Kidney capillary endothelial cell (primary cell): Measurements from ENCODE around the gene POLL.
"Not testable (repeated sequence)": the region's sequence is repeated elsewhere in the genome, so short reads cannot be mapped to it uniquely, and the experiment has no call there.

Source experiments
- DNase-seq: peaks from one replicate; pipeline ENCODE4 v3.0.0-alpha.2; 2018; ENCODE audit warnings: low spot score

POLL gene

GRCh38 chr10:101611096-101611905, 23.2 kb upstream of the POLL start:
- no peak for DNase-seq

DNA sequence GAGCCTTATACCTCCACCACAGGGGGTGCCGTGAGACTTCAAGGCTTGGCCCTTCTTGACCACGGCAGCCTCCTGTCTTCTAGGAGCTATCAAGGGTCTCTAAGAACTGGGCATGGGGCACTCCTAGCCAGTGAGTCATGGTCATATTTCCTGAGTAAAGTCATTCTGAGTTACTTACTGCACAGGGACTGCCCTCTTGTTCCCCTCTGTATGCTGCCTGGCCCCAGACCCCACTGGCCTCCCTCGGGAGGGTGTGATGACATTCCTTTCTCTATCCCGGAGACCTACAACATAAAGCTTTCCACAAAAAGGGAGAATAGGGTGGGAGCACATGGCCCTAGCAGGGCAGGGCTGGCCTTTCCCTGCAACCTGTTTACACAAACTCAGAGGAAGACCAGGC, 21.4 kb upstream of the POLL start:
- peak; percentile 20 for DNase-seq

GRCh38 chr10:101607124-101607523, 19.1 kb upstream of the POLL start:
- DNase-seq, result no peak

GRCh38 chr10:101602761-101603398, 14.8 kb upstream of the POLL start:
- DNase-seq, result peak; percentile 71

DNA sequence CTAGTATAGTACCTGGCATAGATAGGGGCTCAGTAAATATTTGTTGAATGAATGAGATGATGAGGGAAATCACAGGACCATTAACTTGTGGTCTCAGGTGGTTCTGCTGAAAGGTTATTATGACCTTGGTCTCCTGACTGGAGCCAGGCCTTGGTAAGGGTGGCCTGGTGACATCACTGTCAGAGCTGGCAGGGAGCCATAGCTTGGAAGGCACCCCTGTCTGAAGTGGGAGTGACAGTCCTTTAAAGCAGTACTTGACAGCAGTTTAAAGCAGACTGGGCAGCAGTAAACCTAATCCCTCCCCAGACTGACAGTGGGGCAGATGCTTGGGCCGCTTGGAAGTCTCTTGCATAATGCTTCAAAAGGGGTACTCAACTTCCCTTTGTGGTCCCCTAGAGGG, 13.5 kb upstream of the POLL start:
- no peak for DNase-seq

DNA sequence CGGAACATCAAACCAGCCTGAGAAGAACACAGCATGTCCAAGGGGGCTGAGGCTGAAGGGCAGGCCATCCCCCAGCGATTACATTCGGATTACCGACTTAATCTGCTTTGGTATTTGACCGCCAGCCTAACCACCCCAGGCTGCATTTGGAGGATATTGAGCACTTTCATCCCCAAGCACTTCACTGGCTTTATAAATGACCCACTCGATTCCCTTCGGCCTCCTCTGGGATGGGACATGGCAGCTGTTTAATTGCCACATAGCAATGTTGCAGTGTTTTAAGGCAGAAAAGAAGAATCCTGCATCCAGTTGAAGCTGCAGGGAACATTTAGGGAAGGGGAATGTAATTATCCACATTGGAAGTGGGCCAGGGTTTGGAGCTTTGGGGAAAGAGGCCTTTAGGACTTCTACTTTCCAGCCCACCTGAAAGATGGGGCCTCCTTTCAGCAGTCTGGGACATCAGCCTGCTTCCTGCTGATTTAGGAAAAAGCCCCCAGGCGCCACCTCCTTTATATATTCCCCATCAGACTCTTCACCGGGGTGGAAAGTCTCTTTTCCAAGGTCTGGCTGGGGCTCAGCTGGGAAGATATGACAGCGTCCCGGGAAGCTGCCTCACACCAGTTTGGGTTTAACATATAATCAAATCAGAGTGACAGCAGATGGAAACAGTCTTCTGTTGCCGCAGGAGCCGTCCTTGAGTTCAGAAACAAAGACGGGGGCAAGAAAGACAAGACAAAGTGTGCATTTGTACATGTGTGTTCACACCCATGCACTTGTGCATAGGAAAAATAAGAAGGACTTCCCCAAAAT, 9.2 kb upstream of the POLL start:
- DNase-seq, result no peak

DNA sequence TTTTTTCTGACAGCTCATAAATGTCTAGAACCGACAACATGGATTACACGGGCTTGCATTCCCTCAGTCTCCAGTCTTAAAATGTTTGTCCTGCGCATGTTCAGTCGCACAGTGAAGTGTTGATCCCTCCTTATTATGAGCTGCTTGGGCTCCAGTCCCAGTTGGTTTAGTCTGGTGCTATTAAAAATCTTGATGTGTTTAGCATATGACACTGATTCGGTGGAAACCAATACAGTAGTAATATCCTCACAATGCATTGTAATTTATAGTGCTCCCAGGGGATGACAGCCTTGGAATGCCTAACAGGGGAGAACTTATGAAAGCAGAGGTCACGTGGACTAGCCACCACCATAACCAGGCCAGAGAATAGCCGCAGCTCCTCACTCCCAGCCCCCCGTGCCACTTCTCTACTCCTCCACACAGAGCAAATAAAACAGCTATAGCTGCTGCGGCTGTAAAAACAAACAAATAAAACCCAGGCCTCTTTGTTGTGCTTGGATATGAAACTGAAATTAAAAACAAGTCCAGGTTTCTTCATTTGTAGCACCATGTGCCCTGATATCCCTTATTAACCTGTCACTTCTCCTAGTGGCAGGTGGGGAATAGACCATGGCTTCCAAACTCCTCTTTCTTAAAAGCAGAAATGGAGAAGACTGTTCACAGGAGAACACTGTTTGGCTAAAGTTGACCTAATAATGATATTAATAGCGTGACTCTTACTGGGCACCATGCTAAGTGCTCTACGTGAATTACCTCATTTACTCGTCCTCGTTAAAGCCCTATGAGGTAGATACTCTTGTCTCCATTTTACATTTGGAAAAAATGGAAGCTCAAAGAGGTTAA, 7.8 kb upstream of the POLL start:
- no peak for DNase-seq

DNA sequence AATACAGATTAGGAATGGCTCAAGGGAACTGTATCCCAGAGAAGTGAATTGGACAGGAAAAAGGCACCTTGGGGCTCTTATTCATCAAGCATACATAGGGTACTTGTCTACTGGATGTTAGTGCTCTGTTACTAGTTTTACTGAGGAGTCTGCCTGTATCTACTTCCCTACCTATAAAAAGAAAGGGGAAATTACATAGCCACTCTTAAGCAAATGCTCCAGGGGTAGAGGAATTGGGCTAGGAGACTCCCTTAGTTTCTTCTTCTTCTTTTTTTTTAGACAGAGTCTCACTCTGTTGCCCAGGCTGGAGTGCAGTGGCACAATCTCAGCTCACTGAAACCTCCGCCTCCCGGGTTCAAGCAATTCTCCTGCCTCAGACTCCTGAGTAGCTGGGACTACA, 5.3 kb upstream of the POLL start:
- DNase-seq, result not testable (repeated sequence)

DNA sequence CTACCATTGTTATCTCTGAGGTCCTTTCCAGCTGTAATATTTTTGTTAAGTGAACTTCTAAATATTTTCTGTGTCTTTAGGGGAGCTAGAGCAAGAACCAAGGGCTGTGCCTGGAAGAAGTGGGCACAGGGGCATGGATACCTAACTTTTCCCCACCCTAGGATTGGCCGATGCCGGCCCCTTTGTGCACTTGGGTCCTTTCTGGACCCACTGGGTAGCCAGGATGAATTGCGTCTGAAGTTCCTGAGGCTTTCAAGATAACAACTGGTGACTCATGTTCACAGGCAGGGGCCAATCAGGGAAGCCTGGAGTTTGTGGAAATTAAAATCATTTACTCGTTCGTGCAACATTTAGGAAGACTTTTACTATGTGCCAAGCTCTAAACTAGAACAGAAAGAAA, 822 bp upstream of the POLL start:
- no peak for DNase-seq

- no peak for DNase-seq
Observed at GRCh38 chr10:101585841-101586240, 2.2 kb downstream of the POLL start.

GRCh38 chr10:101580486-101581399, 7.3 kb downstream of the POLL start:
- no peak for DNase-seq

GRCh38 chr10:101579516-101579870, 8.6 kb downstream of the POLL start:
- DNase-seq, result no peak

- no peak for DNase-seq
Observed at GRCh38 chr10:101578803-101579515, 9.1 kb downstream of the POLL start.

- no peak for DNase-seq
Observed at GRCh38 chr10:101578192-101578591, 9.9 kb downstream of the POLL start.

GRCh38 chr10:101577121-101577871, 10.8 kb downstream of the POLL start:
- no peak for DNase-seq

DNA sequence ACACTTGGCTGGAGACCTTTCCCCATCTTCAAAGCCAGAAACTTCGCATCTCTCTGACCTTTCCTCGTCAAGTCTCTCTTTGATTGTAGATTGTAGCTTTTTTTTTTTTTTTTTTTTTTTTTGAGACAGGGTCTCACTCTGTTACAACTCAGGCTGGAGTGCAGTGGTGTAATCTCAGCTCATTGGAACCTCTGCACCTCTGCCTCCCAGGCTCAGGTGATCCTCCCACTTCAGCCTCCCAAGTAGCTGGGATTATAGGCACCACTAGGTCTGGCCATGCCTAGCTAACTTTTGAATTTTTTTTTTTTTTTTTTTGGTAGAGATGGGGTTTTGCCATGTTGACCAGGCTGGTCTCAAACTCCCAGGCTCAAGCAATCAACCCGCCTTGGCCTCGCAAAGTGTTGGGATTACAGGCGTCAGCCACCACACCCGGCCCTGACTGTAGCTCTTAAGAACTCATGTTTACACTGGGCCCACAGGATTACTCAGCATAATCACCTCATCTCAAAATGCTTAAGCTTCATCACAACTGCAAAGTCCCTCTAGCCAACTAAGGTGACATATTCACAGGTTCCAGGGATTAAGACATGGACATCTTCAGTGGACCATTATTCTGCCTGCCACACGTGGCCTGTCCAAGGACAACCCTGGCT, 11.7 kb downstream of the POLL start:
- no peak for DNase-seq

GRCh38 chr10:101575580-101576210, 12.4 kb downstream of the POLL start:
- no peak for DNase-seq

- no peak for DNase-seq
Observed at GRCh38 chr10:101575091-101575490, 13.0 kb downstream of the POLL start.
